WTC11 (cell line): ENCODE measurements around the gene DAD1. TPM values are rescaled to one million over a fixed set of nuclear protein-coding genes. Genes with fewer than 3 reads are reported as not detected.

Source experiments
- ATAC-seq: fragments of 200-7000 bp; cut with Tn5 transposase; 2 replicates; pipeline ENCODE4 v1.10.0; 2021; ENCODE audit warnings: mild to moderate bottlenecking, moderate library complexity
- CTCF ChIA-PET: fragments of 300-600 bp; sonication (Branson Sonifier 250); formaldehyde crosslinking; loops from one replicate; lab custom pipeline; 2021; ENCODE audit warnings: antibody characterized with exemption; lab: Charles Lee
- POLR2A ChIA-PET: fragments of 350-600 bp; sonication (Branson Sonifier 250); formaldehyde crosslinking; loops from one replicate; lab custom pipeline; 2021; ENCODE audit warnings: antibody characterized with exemption; lab: Charles Lee
- DNase-seq: peaks from one replicate; pipeline ENCODE4 v3.0.0; 2021; ENCODE audit warnings: low spot score
- H3K27ac Mint-ChIP-seq: 2 replicates; pipeline ENCODE4 v1.8.0; 2021; ENCODE audit warnings: mixed read lengths
- H3K27me3 Mint-ChIP-seq: 2 replicates; pipeline ENCODE4 v1.8.0; 2021; ENCODE audit warnings: low read depth, mild to moderate bottlenecking, moderate library complexity, mixed read lengths
- H3K36me3 Mint-ChIP-seq: 2 replicates; pipeline ENCODE4 v1.8.0; 2021; ENCODE audit warnings: mixed read lengths
- H3K4me1 Mint-ChIP-seq: 2 replicates; pipeline ENCODE4 v1.8.0; 2022; ENCODE audit warnings: mixed read lengths
- H3K4me3 Mint-ChIP-seq: 2 replicates; pipeline ENCODE4 v1.8.0; 2021; ENCODE audit warnings: mild to moderate bottlenecking, moderate library complexity, mixed read lengths
- H3K9me3 Mint-ChIP-seq: 2 replicates; pipeline ENCODE4 v1.8.0; 2021; ENCODE audit warnings: mixed read lengths
- E2F1 ChIP-seq: sonication (generic); formaldehyde crosslinking; IDR thresholded peaks from 2 replicates; pipeline ENCODE4 v1.8.0; 2022; ENCODE audit warnings: mild to moderate bottlenecking, missing genetic modification reagents
- E2F5 ChIP-seq: sonication (generic); formaldehyde crosslinking; IDR thresholded peaks from 2 replicates; pipeline ENCODE4 v1.8.1; 2022; ENCODE audit warnings: mild to moderate bottlenecking, moderate library complexity, missing genetic modification reagents
- ELF4 ChIP-seq: sonication (generic); formaldehyde crosslinking; IDR thresholded peaks from 2 replicates; pipeline ENCODE4 v1.8.1; 2022; ENCODE audit warnings: low read depth, mild to moderate bottlenecking, moderate library complexity, missing genetic modification reagents
- ESRRA ChIP-seq: sonication (generic); formaldehyde crosslinking; IDR thresholded peaks from 2 replicates; pipeline ENCODE4 v1.8.1; 2022; ENCODE audit warnings: mild to moderate bottlenecking, missing genetic modification reagents, borderline replicate concordance
- FOXJ3 ChIP-seq: sonication (generic); formaldehyde crosslinking; IDR thresholded peaks from 2 replicates; pipeline ENCODE4 v1.9.0; 2021; ENCODE audit warnings: missing genetic modification reagents, mild to moderate bottlenecking, borderline replicate concordance
- FOXP4 ChIP-seq: sonication (generic); formaldehyde crosslinking; IDR thresholded peaks from 2 replicates; pipeline ENCODE4 v1.8.0; 2022; ENCODE audit warnings: mild to moderate bottlenecking, missing genetic modification reagents
- HMGXB4 ChIP-seq: sonication (generic); formaldehyde crosslinking; IDR thresholded peaks from 2 replicates; pipeline ENCODE4 v1.8.1; 2023; ENCODE audit warnings: mild to moderate bottlenecking, moderate library complexity, missing genetic modification reagents
- IRF1 ChIP-seq: sonication (generic); formaldehyde crosslinking; IDR thresholded peaks from 2 replicates; pipeline ENCODE4 v1.8.0; 2023; ENCODE audit warnings: missing genetic modification reagents
- MLX ChIP-seq: sonication (generic); formaldehyde crosslinking; IDR thresholded peaks from 2 replicates; pipeline ENCODE4 v1.8.1; 2023; ENCODE audit warnings: mild to moderate bottlenecking, missing genetic modification reagents, moderate library complexity
- OVOL2 ChIP-seq: fragments of 250-450 bp; sonication (Bioruptor Pico); IDR thresholded peaks from 2 replicates; pipeline ENCODE4 v1.9.0; 2021; ENCODE audit warnings: mild to moderate bottlenecking, borderline replicate concordance
- RORB ChIP-seq: fragments of 250-450 bp; sonication (Bioruptor Pico); IDR thresholded peaks from 2 replicates; pipeline ENCODE4 v1.9.0; 2021; ENCODE audit warnings: mild to moderate bottlenecking
- SMAD3 ChIP-seq: sonication (generic); formaldehyde crosslinking; IDR thresholded peaks from 2 replicates; pipeline ENCODE4 v1.8.0; 2022; ENCODE audit warnings: missing genetic modification reagents, mild to moderate bottlenecking, borderline replicate concordance
- SP1 ChIP-seq: sonication (generic); formaldehyde crosslinking; conservative IDR thresholded peaks from 2 replicates; pipeline ENCODE4 v1.8.1; 2022; ENCODE audit warnings: missing genetic modification reagents
- TCF7 ChIP-seq: sonication (generic); formaldehyde crosslinking; IDR thresholded peaks from 2 replicates; pipeline ENCODE4 v1.8.0; 2022; ENCODE audit warnings: mild to moderate bottlenecking, low read depth, missing genetic modification reagents, moderate library complexity
- ZBTB43 ChIP-seq: sonication (generic); formaldehyde crosslinking; IDR thresholded peaks from 2 replicates; pipeline ENCODE4 v1.8.1; 2023; ENCODE audit warnings: mild to moderate bottlenecking, missing genetic modification reagents
- ZNF138 ChIP-seq: sonication (generic); formaldehyde crosslinking; conservative IDR thresholded peaks from 2 replicates; pipeline ENCODE4 v1.8.1; 2022; ENCODE audit warnings: mild to moderate bottlenecking, moderate library complexity, missing genetic modification reagents
- ZNF425 ChIP-seq: fragments of 250-450 bp; sonication (Bioruptor Pico); conservative IDR thresholded peaks from 2 replicates; pipeline ENCODE4 v1.9.0; 2021; ENCODE audit warnings: mild to moderate bottlenecking
- total RNA-seq: library from RNA; stranded (reverse); gene quantifications from 3 replicates; pipeline ENCODE4 v1.2.3, GENCODE V29; 2021

DAD1 gene
- total RNA-seq, 1 experiment from 2014 or later, result 125 TPM

- TF ChIP-seq SMAD3 (no peak), OVOL2 (CRISPR knock-in tag) (no peak), ZBTB43 (no peak), FOXJ3 (CRISPR knock-in tag) (no peak), ESRRA (CRISPR knock-in tag) (no peak), E2F5 (CRISPR knock-in tag) (no peak), ZNF425 (no peak), MLX (no peak)
Observed at GRCh38 chr14:22613106-22613695, 24.2 kb upstream of the DAD1 start (continued).

GRCh38 chr14:22610931-22611330 is 21.9 kb upstream of the DAD1 start:
- DNase-seq (no peak), ATAC-seq (no peak)
- CTCF ChIA-PET, result no interaction called here
- POLR2A ChIA-PET, result no interaction called here
- H3K4me3 Mint-ChIP-seq, result no peak overlapping the region
- TF ChIP-seq FOXJ3 (CRISPR knock-in tag), result no peak
- no peak for TF ChIP-seq HMGXB4 (CRISPR knock-in tag)
- peaks cover 11% of the 10 kb centered on the region for H3K4me1 Mint-ChIP-seq
- no peak overlapping the region for H3K27ac Mint-ChIP-seq
- H3K9me3 Mint-ChIP-seq, result no peaks in the 10 kb centered on the region
- H3K27me3 Mint-ChIP-seq, result no peaks in the 10 kb centered on the region
- H3K36me3 Mint-ChIP-seq, result peaks cover 41% of the 10 kb centered on the region

GRCh38 chr14:22607291-22607690 is 18.3 kb upstream of the DAD1 start:
- H3K4me1 Mint-ChIP-seq, result no peaks in the 10 kb centered on the region
- H3K36me3 Mint-ChIP-seq, result peaks cover 77% of the 10 kb centered on the region
- TF ChIP-seq E2F1 (CRISPR knock-in tag), result no peak
- H3K27me3 Mint-ChIP-seq, result no peaks in the 10 kb centered on the region
- no peak overlapping the region for H3K4me3 Mint-ChIP-seq
- no peak for DNase-seq
- ATAC-seq, result no peak
- no peaks in the 10 kb centered on the region for H3K9me3 Mint-ChIP-seq
- POLR2A ChIA-PET, result no interaction called here
- no peak overlapping the region for H3K27ac Mint-ChIP-seq
- CTCF ChIA-PET, result interaction anchor here (1.5 kb wide), 2 partner anchors 37 to 46 kb away, joined by 4 to 6 read pairs; no protein-coding TSS in a partner anchor

GRCh38 chr14:22606380-22606779 is 17.4 kb upstream of the DAD1 start:
- H3K4me3 Mint-ChIP-seq, result no peak overlapping the region

More at GRCh38 chr14:22606380-22606779, 17.4 kb upstream of the DAD1 start:
- Mint-ChIP-seq H3K27me3 (no peaks in the 10 kb centered on the region), H3K27ac (no peak overlapping the region), H3K4me1 (no peaks in the 10 kb centered on the region), H3K36me3 (peaks cover 85% of the 10 kb centered on the region), H3K9me3 (no peaks in the 10 kb centered on the region)
- ATAC-seq (no peak), DNase-seq (no peak)
- ChIA-PET POLR2A (no interaction called here), CTCF (interaction anchor here (1.0 to 2.0 kb wide), 2 partner anchors 36 to 47 kb away, joined by 3 to 9 read pairs; no protein-coding TSS in a partner anchor)
- TF ChIP-seq SP1 (CRISPR knock-in tag) (no peak), ZNF138 (CRISPR knock-in tag) (no peak), TCF7 (CRISPR knock-in tag) (no peak), RORB (no peak), ELF4 (CRISPR knock-in tag) (no peak), FOXP4 (CRISPR knock-in tag) (no peak), IRF1 (no peak)
